Measurements from ENCODE around the gene PDLIM7. TPM values are rescaled to one million over a fixed set of nuclear protein-coding genes. Genes with fewer than 3 reads are reported as not detected.

The PDLIM7 gene
- total RNA-seq, 1 donor from 2014 or later, result 38.7 TPM

DNA sequence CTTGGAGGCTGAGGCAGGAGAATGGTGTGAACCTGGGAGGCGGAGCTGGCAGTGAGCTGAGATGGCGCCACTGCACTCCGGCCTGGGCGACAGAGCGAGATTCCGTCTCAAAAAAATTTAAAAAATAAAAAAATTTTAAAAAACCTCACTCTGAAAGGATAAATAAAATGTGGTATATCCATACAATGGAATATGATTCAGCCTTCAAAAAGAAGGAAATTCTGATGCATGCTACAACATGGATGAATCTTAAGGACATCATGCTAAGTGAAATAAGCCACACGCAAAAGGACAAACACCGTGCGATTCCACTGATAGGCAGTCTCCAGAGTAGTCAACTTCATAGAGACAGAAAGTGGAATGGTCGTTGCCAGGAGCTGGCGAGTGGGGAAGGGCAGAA, 32.4 kb downstream of the PDLIM7 start:
- Histone ChIP-seq H3K9ac (no peak overlapping the region), H3K9me3 (ENCODE audit: low read depth) (no peaks in the 10 kb centered on the region), H3K27me3 (no peaks in the 10 kb centered on the region), H3K79me2 (ENCODE audit: low read depth) (peaks cover 62% of the 10 kb centered on the region), H3F3A (ENCODE audit: low read depth) (peaks cover 73% of the 10 kb centered on the region), H3K27ac (no peak overlapping the region), H3K36me3 (peaks cover 14% of the 10 kb centered on the region), H3K4me2 (no peak overlapping the region), H2AFZ (replicated peaks) (no peak overlapping the region), H3K4me1 (peaks cover 9% of the 10 kb centered on the region), H4K20me1 (ENCODE audit: low read depth) (peaks cover 48% of the 10 kb centered on the region), H3K4me3 (no peak overlapping the region)
- DNase-seq (ENCODE audit: low spot score), result no peak
- TF ChIP-seq, protein P1, sequence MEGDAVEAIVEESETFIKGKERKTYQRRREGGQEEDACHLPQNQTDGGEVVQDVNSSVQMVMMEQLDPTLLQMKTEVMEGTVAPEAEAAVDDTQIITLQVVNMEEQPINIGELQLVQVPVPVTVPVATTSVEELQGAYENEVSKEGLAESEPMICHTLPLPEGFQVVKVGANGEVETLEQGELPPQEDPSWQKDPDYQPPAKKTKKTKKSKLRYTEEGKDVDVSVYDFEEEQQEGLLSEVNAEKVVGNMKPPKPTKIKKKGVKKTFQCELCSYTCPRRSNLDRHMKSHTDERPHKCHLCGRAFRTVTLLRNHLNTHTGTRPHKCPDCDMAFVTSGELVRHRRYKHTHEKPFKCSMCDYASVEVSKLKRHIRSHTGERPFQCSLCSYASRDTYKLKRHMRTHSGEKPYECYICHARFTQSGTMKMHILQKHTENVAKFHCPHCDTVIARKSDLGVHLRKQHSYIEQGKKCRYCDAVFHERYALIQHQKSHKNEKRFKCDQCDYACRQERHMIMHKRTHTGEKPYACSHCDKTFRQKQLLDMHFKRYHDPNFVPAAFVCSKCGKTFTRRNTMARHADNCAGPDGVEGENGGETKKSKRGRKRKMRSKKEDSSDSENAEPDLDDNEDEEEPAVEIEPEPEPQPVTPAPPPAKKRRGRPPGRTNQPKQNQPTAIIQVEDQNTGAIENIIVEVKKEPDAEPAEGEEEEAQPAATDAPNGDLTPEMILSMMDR (IDR thresholded peaks at IDR 0.05), result no peak
- TF ChIP-seq EZH2 (IDR thresholded peaks at IDR 0.05), result no peak
- TF ChIP-seq EZH2phosphoT487 (IDR thresholded peaks at IDR 0.05), result no peak
- Mint-ChIP-seq H3K9me3 (peaks cover 9% of the 10 kb centered on the region), H3K27ac (no peak overlapping the region), H3K27me3 (ENCODE audit: insufficient read depth, low read depth) (peaks cover 10% of the 10 kb centered on the region), H3K4me1 (peaks cover 25% of the 10 kb centered on the region), H3K36me3 (peaks cover 45% of the 10 kb centered on the region), H3K4me3 (no peak overlapping the region)

DNA sequence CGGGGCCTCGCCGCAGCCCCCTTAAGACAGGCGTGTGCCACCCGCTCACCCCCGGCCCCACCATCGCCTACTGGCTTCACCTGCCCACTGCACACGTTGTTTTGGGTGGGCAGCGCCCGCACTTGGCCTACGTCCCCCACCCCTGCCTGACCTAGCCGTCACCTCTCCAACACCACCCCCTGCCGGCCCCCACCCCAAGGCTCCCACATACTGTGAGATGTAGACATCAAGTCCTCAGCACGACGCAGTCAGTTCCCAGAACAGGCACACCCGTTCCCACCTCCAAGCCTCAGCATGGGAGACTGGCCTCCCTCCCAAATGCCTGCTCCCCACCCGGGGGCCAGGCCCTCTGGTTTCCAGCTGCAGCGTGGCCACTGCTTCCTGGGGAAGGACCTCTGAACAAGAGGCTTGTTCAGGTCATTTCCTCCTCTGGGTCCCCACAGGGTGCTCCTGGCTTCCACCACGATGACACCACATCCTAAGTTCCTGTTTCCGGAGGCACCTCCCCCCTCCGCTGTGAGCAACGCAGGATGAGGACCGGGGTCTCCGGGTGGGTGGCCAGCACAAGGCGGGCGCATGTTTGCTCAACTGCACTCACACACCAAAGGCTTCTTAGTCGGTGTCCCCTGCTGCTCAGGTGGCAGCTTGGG, 35.3 kb downstream of the PDLIM7 start:
- H3K27ac Mint-ChIP-seq, result no peak overlapping the region
- H3K79me2 ChIP-seq (ENCODE audit: low read depth), result peaks cover 38% of the 10 kb centered on the region
- H3K4me1 Mint-ChIP-seq, result peaks cover 20% of the 10 kb centered on the region
- H3K36me3 ChIP-seq, result peaks cover 14% of the 10 kb centered on the region
- H3K9me3 ChIP-seq (ENCODE audit: low read depth), result no peaks in the 10 kb centered on the region
- H3K27me3 Mint-ChIP-seq (ENCODE audit: insufficient read depth, low read depth), result peaks cover 4% of the 10 kb centered on the region
- DNase-seq (ENCODE audit: low spot score), result no peak
- peaks cover 9% of the 10 kb centered on the region for H3K9me3 Mint-ChIP-seq
- H3K4me1 ChIP-seq, result peaks cover 2% of the 10 kb centered on the region
- H3K4me3 Mint-ChIP-seq, result no peak overlapping the region
- H3K9ac ChIP-seq, result no peak overlapping the region
- no peak overlapping the region for H2AFZ ChIP-seq (replicated peaks)
- H3K27me3 ChIP-seq, result no peaks in the 10 kb centered on the region
- no peak overlapping the region for H3K4me2 ChIP-seq
- peaks cover 39% of the 10 kb centered on the region for H3K36me3 Mint-ChIP-seq
- H3K27ac ChIP-seq, result no peak overlapping the region
- no peak for TF ChIP-seq EZH2 (IDR thresholded peaks at IDR 0.05)
- TF ChIP-seq, protein P1 (IDR thresholded peaks at IDR 0.05), result no peak
- TF ChIP-seq EZH2phosphoT487 (IDR thresholded peaks at IDR 0.05), result no peak
- peaks cover 83% of the 10 kb centered on the region for H3F3A ChIP-seq (ENCODE audit: low read depth)
- peaks cover 49% of the 10 kb centered on the region for H4K20me1 ChIP-seq (ENCODE audit: low read depth)
- no peak overlapping the region for H3K4me3 ChIP-seq

DNA sequence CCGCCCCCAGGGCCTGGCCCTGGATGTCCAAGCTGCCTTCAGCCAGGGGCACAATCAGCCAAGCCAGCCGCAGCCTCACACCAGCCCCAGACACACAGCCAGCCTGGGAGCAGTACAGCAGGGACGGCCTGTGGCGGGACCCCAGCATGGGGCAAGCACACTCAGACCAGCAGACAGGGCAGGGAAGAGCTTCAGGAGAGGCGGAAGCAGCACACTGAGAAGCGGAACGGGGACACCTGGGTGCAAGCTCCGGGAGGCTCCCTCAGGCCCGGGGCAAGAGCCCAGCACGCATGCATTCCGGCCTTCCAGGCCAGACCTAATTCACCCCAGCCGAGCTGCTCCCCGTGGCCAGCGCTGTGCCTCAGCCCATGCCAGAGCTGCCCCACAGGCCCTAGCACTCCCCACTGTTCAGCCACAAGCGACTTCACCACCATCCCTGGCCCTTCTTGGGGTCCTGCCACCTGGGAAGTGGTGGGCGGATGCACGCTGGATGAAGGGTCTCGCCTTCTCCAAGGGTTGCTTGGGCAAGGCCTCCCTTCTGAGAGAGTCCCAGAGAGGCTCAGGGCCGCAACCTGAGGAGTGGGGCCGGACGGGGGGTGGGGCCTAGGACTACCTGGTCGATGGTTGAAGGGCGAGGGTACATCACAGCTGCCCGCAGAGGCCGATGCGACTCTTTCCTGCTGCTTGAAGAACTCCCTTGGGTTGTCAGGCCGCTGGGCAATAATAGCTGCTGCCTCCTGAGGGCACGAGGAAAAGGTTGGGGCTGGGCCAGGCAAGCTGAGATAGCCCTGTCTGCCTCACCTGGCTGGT, 37.4 kb downstream of the PDLIM7 start:
- peaks cover 9% of the 10 kb centered on the region for H3K4me1 ChIP-seq
- H3K79me2 ChIP-seq (ENCODE audit: low read depth), result peaks cover 29% of the 10 kb centered on the region
- peaks cover 90% of the 10 kb centered on the region for H3F3A ChIP-seq (ENCODE audit: low read depth)
- no peak overlapping the region for H3K4me2 ChIP-seq
- H3K4me3 Mint-ChIP-seq, result peak overlapping the region; percentile 53
- H3K4me1 Mint-ChIP-seq, result peaks cover 29% of the 10 kb centered on the region
- H3K36me3 Mint-ChIP-seq, result peaks cover 24% of the 10 kb centered on the region
- peaks cover 7% of the 10 kb centered on the region for H3K36me3 ChIP-seq
- H2AFZ ChIP-seq (replicated peaks), result no peak overlapping the region
- no peak for DNase-seq (ENCODE audit: low spot score)
- H3K27ac ChIP-seq, result peak overlapping the region; percentile 44
- H4K20me1 ChIP-seq (ENCODE audit: low read depth), result peaks cover 56% of the 10 kb centered on the region
- peaks cover under 1% of the 10 kb centered on the region for H3K9me3 Mint-ChIP-seq
- no peak overlapping the region for H3K9ac ChIP-seq
- H3K4me3 ChIP-seq, result no peak overlapping the region
- TF ChIP-seq EZH2 (IDR thresholded peaks at IDR 0.05), result no peak
- TF ChIP-seq, protein P1 (IDR thresholded peaks at IDR 0.05), result no peak
- no peak for TF ChIP-seq EZH2phosphoT487 (IDR thresholded peaks at IDR 0.05)
- H3K27me3 Mint-ChIP-seq (ENCODE audit: insufficient read depth, low read depth), result peaks cover 4% of the 10 kb centered on the region
- no peak overlapping the region for H3K27ac Mint-ChIP-seq
- no peaks in the 10 kb centered on the region for H3K27me3 ChIP-seq
- no peaks in the 10 kb centered on the region for H3K9me3 ChIP-seq (ENCODE audit: low read depth)
